GM12801 (cell line): ENCODE measurements around the gene PFDN1.

Experiments
- CTCF ChIP-seq: IDR thresholded peaks from one replicate; pipeline ENCODE4 v1.5.1; 2011; ENCODE audit warnings: control low read depth; ENCODE audit not compliant: insufficient read length; ENCODE audit errors: extremely low read depth

PFDN1 gene

GRCh38 chr5:140303966-140304365, 1.1 kb upstream of the PFDN1 start:
- no peak for TF ChIP-seq CTCF

GRCh38 chr5:140301136-140301535, 1.8 kb downstream of the PFDN1 start:
- no peak for TF ChIP-seq CTCF

GRCh38 chr5:140299056-140299455, 3.8 kb downstream of the PFDN1 start:
- no peak for TF ChIP-seq CTCF

- TF ChIP-seq CTCF: no peak
Observed at GRCh38 chr5:140298183-140298601, 4.7 kb downstream of the PFDN1 start.

DNA sequence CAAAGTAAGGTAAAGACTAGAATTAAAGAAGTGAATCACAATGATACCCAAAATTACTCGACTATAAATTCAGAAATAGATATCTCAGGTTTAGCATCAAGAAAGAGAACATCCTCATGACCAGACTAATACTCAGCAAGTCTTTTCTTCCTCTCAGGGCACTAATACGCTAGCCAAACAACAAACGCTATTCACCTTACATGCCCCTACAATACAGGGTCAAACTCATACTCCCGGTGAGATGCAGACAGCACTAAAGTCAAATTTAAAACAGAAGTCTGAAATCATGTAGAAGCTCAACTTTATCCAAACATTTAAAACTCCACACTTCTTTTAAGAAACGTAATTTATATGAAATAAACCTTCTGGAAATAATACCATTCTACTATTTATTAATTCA, 5.6 kb downstream of the PFDN1 start:
- no peak for TF ChIP-seq CTCF

- no peak for TF ChIP-seq CTCF
Observed at GRCh38 chr5:140296289-140296688, 6.6 kb downstream of the PFDN1 start.

DNA sequence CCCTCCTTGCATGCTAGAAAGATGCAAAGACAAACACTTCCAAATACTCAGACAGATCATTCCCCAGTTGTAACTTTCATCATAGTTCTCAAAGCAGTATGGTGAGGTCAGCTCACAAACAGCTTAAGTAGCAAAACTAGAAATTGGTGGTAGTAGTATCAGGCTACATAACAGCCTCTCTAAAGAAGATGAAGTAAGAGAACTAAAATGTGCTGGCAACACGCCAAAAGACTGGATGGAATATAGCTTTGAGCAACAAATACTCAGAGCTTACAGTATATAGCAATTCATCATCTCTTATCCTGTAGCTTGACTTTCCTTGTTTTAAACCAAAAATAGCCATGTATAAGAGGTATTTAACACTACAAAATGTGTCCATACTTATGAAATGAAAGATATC, 7.5 kb downstream of the PFDN1 start:
- no peak for TF ChIP-seq CTCF

GRCh38 chr5:140294753-140295152, 8.1 kb downstream of the PFDN1 start:
- no peak for TF ChIP-seq CTCF
